Measurements from ENCODE around the gene OR8G1.
"Not testable (repeated sequence)": the region's sequence is repeated elsewhere in the genome, so short reads cannot be mapped to it uniquely, and the experiment has no call there.

OR8G1 gene

GRCh38 chr11:124209824-124210357 is 31.0 kb upstream of the OR8G1 start:
- in situ Hi-C loops (cut with HindIII; ENCODE audit: low pct_ligation_motif_present, low sequenced_read_pairs): no loop called here
- Histone ChIP-seq H3K4me3 (ENCODE audit: low read depth, low read length) (no peak overlapping the region), H3K36me3 (replicated peaks) (no peaks in the 10 kb centered on the region), H3K27me3 (replicated peaks) (no peaks in the 10 kb centered on the region), H3K27ac (no peak overlapping the region)
- TF ChIP-seq CTCF (IDR thresholded peaks at IDR 0.05; ENCODE audit: low read depth, low read length, missing control alignments): no peak
- DNase-seq: no peak

- Histone ChIP-seq H3K36me3 (replicated peaks) (no peaks in the 10 kb centered on the region), H3K4me3 (ENCODE audit: low read depth, low read length) (no peak overlapping the region), H3K27me3 (replicated peaks) (no peaks in the 10 kb centered on the region), H3K27ac (no peak overlapping the region)
- no peak for TF ChIP-seq CTCF (IDR thresholded peaks at IDR 0.05; ENCODE audit: low read depth, low read length, missing control alignments)
- in situ Hi-C loops (cut with HindIII; ENCODE audit: low pct_ligation_motif_present, low sequenced_read_pairs): no loop called here
- DNase-seq: no peak
These were observed 30.5 kb upstream of the OR8G1 start for GRCh38 chr11:124210421-124210820.

GRCh38 chr11:124211321-124211720 is 29.6 kb upstream of the OR8G1 start:
- no peak for TF ChIP-seq CTCF (IDR thresholded peaks at IDR 0.05; ENCODE audit: low read depth, low read length, missing control alignments)

GRCh38 chr11:124214027-124214426 is 26.9 kb upstream of the OR8G1 start:
- no peak for TF ChIP-seq CTCF (IDR thresholded peaks at IDR 0.05; ENCODE audit: low read depth, low read length, missing control alignments)
- in situ Hi-C loops (cut with HindIII; ENCODE audit: low pct_ligation_motif_present, low sequenced_read_pairs): no loop called here
- H3K27me3 ChIP-seq (replicated peaks): no peaks in the 10 kb centered on the region
- no peak overlapping the region for H3K4me3 ChIP-seq (ENCODE audit: low read depth, low read length)
- no peaks in the 10 kb centered on the region for H3K36me3 ChIP-seq (replicated peaks)
- H3K27ac ChIP-seq: no peak overlapping the region
- no peak for DNase-seq

More at GRCh38 chr11:124211321-124211720, 29.6 kb upstream of the OR8G1 start:
- Histone ChIP-seq H3K27me3 (replicated peaks) (no peaks in the 10 kb centered on the region), H3K36me3 (replicated peaks) (no peaks in the 10 kb centered on the region), H3K4me3 (ENCODE audit: low read depth, low read length) (no peak overlapping the region), H3K27ac (no peak overlapping the region)
- DNase-seq: no peak
- in situ Hi-C loops (cut with HindIII; ENCODE audit: low pct_ligation_motif_present, low sequenced_read_pairs): no loop called here

- TF ChIP-seq CTCF (IDR thresholded peaks at IDR 0.05; ENCODE audit: low read depth, low read length, missing control alignments): no peak
- Histone ChIP-seq H3K4me3 (ENCODE audit: low read depth, low read length) (no peak overlapping the region), H3K27ac (no peak overlapping the region), H3K27me3 (replicated peaks) (no peaks in the 10 kb centered on the region), H3K36me3 (replicated peaks) (no peaks in the 10 kb centered on the region)
- DNase-seq: no peak
- in situ Hi-C loops (cut with HindIII; ENCODE audit: low pct_ligation_motif_present, low sequenced_read_pairs): no loop called here
These were observed 21.8 kb upstream of the OR8G1 start for GRCh38 chr11:124219126-124219525.

GRCh38 chr11:124222407-124222806 is 18.5 kb upstream of the OR8G1 start:
- no peak for DNase-seq
- no peak for TF ChIP-seq CTCF (IDR thresholded peaks at IDR 0.05; ENCODE audit: low read depth, low read length, missing control alignments)
- H3K27me3 ChIP-seq (replicated peaks): no peaks in the 10 kb centered on the region
- in situ Hi-C loops (cut with HindIII; ENCODE audit: low pct_ligation_motif_present, low sequenced_read_pairs): no loop called here
- no peak overlapping the region for H3K27ac ChIP-seq
- H3K4me3 ChIP-seq (ENCODE audit: low read depth, low read length): no peak overlapping the region
- H3K36me3 ChIP-seq (replicated peaks): no peaks in the 10 kb centered on the region

- DNase-seq; in situ Hi-C loops (cut with HindIII; ENCODE audit: low pct_ligation_motif_present, low sequenced_read_pairs); H3K27me3 ChIP-seq (replicated peaks); H3K36me3 ChIP-seq (replicated peaks); H3K27ac ChIP-seq; H3K4me3 ChIP-seq (ENCODE audit: low read depth, low read length): not testable (repeated sequence)
These were observed 16.1 kb upstream of the OR8G1 start for GRCh38 chr11:124224618-124225423.
